ENCODE results near the gene DUSP8. TPM values are rescaled to one million over a fixed set of nuclear protein-coding genes. Genes with fewer than 3 reads are reported as not detected.
"Not testable (repeated sequence)": the region's sequence is repeated elsewhere in the genome, so short reads cannot be mapped to it uniquely, and the experiment has no call there.

The DUSP8 gene
- total and polyA plus RNA-seq, 9 donors: 0.38 to 14.9 (median 1.3) TPM

DNA sequence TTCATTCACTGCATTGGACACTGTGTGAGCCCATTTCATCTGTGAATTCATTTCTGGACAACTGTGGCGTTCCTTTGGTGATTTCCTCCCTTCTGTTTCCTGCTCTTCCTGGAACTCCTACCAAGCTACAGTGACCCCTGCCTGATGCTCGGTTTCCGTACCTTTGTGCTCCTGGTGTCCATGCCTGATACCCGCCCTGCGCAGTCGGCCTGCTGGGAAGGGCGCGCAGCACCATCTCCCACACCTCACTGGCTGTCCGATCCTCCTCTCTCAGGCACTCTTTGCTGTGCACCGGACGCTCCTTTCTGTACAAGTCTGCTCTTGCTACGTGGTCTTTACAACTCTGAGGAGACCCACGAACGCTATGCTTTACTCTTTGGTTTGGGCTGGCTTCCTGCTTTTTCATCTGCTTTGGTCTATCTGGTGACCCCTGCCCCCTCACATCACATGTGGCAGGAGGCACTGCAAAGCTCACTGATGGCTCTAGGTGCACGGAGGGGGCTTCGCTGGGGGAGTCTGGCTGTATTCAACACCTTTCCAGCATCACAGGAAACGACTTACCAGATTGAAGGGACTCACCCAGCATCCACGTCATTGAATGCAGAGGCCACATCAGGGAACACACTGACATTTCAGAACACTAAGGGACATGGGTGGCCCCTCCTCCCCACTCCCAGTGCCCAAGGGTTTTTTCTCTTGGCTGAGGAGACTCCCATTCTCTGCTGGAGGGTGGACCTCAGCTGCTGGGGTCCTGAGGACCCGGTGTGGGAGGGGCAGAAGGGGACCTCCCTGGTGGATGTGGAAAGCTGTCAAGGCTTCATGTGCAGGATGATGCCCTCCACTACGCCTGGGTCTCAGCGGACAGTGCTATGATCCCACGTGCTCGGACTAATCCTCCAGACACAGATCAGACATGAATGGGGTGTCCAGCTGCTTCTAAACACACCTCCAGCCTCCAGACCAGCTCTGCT, 58.5 kb downstream of the DUSP8 start:
- H3K27me3 ChIP-seq: no peaks in the 10 kb centered on the region
- H3K27ac ChIP-seq: no peak overlapping the region

DNA sequence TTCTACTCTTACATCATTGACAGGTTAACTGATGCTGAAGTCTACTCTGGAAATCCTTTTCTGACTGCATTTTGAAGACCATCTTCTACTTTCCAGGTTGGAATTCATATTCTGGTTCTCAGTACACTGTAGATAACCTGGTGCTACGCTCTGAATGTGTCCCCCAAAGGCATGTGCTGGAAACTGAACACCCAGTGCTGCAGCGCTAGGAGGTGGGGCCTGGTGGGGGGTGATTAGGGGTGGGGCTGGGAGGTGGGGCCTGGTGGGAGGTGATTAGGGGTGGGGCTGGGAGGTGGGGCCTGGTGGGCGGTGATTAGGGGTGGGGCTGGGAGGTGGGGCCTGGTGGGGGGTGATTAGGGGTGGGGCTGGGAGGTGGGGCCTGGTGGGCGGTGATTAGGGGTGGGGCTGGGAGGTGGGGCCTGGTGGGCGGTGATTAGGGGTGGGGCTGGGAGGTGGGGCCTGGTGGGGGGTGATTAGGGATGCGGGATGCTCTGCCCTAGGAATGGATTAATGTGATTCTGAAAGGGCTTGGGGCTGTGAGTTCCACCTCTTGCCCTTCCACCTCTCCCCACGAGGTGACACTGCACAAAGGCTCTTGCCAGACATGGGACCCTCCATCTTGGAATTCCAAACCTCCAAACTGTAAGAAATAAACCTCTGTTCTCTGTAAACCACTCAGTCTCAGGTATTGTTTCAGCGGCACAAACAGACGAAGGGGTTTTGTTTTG, 59.4 kb downstream of the DUSP8 start:
- H3K4me1 ChIP-seq (ENCODE audit: insufficient read depth): peaks cover 15% of the 10 kb centered on the region
- H3K36me3 ChIP-seq, H3K4me3 ChIP-seq, H3K27me3 ChIP-seq, H3K27ac ChIP-seq, H3K9me3 ChIP-seq, DNase-seq: not testable (repeated sequence)
- WGBS, 3 donors: 72 to 77% (median 73%) methylated on average over 7 to 9 of the region's 9 CpGs
- intact Hi-C loops (cut with DNase I): loop anchor here in 1 of 4 donors (10.0 kb wide), 1 partner anchor 208 kb away; the partner anchor contains the start of gene TOLLIP

More for the DNA sequence above, 58.5 kb downstream of the DUSP8 start:
- H3K4me3 ChIP-seq: no peak overlapping the region
- peaks cover 12% of the 10 kb centered on the region for H3K4me1 ChIP-seq (ENCODE audit: insufficient read depth)
- intact Hi-C loops (cut with DNase I): loop anchor here in 1 of 4 donors (10.0 kb wide), 1 partner anchor 209 kb away; the partner anchor contains the start of gene TOLLIP
- H3K9me3 ChIP-seq: no peaks in the 10 kb centered on the region
- DNase-seq: peak in 1 of 5 donors; percentile 11
- 79 to 84% (median 81%) methylated on average over 23 of the region's 23 CpGs for WGBS, 3 donors
- H3K36me3 ChIP-seq: no peaks in the 10 kb centered on the region
- TF ChIP-seq, protein P1, sequence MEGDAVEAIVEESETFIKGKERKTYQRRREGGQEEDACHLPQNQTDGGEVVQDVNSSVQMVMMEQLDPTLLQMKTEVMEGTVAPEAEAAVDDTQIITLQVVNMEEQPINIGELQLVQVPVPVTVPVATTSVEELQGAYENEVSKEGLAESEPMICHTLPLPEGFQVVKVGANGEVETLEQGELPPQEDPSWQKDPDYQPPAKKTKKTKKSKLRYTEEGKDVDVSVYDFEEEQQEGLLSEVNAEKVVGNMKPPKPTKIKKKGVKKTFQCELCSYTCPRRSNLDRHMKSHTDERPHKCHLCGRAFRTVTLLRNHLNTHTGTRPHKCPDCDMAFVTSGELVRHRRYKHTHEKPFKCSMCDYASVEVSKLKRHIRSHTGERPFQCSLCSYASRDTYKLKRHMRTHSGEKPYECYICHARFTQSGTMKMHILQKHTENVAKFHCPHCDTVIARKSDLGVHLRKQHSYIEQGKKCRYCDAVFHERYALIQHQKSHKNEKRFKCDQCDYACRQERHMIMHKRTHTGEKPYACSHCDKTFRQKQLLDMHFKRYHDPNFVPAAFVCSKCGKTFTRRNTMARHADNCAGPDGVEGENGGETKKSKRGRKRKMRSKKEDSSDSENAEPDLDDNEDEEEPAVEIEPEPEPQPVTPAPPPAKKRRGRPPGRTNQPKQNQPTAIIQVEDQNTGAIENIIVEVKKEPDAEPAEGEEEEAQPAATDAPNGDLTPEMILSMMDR (IDR thresholded peaks at IDR 0.05): no peak
- TF ChIP-seq EP300 (IDR thresholded peaks at IDR 0.05) (no peak), POLR2A (IDR thresholded peaks at IDR 0.05) (no peak)

DNA sequence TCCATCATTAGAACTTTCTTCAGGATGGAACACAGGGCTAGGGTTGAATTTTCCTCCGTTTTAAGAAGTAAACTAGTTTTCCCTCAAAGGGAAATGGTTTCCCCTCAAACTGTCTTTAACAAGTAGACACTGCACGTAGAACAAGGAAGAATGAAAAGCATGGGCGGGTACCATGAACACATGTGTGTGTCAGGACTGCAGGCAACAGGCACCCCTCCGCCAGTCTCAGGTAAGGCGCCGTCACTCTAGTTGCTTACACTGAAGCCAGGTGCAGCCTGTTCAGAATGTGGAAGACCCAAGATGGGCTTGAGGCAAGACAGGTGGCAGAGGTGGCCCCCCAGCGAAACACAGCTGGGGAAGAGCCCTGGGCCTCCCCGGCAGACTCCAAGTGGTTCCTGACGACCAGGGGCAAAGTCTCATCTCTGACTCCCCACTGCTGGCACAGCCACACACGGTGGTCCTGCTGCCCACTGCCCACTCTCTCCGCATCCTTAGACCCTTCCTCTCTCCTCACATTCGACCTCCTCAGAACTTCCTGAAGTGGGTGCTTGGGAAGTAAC, 60.1 kb downstream of the DUSP8 start:
- H3K4me3 ChIP-seq: no peak overlapping the region
- 86 to 89% (median 87%) methylated on average over 12 of the region's 12 CpGs for WGBS, 3 donors
- no peaks in the 10 kb centered on the region for H3K27me3 ChIP-seq
- DNase-seq: no peak
- H3K36me3 ChIP-seq: no peaks in the 10 kb centered on the region
- no peak for TF ChIP-seq POLR2A (IDR thresholded peaks at IDR 0.05)
- TF ChIP-seq EP300 (IDR thresholded peaks at IDR 0.05): no peak
- TF ChIP-seq, protein P1 (IDR thresholded peaks at IDR 0.05): no peak
- H3K4me1 ChIP-seq (ENCODE audit: insufficient read depth): peaks cover 22% of the 10 kb centered on the region
- intact Hi-C loops (cut with DNase I): loop anchor here in 1 of 4 donors (10.0 kb wide), 1 partner anchor 207 kb away; the partner anchor contains the start of gene TOLLIP
- no peak overlapping the region for H3K27ac ChIP-seq
- no peaks in the 10 kb centered on the region for H3K9me3 ChIP-seq

DNA sequence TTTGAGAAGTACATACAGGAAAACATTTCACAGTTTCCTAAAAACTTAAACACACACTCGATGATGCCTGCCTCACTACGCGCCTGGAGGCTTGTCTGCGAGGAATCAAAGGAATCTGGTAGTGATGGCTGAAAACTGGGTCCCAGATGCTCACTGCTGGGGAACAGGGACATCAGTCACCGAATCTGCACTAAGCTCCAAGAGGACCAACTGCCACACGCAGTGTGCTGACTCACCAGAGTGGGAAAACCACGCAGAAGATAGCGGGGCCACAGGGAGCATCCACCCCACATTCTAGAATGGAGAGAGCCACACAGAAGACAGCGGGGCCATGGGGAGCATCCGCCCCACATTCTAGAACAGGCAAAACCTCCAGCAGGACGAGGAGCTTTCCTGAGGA, 61.1 kb downstream of the DUSP8 start:
- 64 to 86% (median 78%) methylated on average over 11 of the region's 11 CpGs for WGBS, 3 donors
- H3K27me3 ChIP-seq: no peaks in the 10 kb centered on the region
- peaks cover 29% of the 10 kb centered on the region for H3K4me1 ChIP-seq (ENCODE audit: insufficient read depth)
- no peak overlapping the region for H3K4me3 ChIP-seq
- no peak overlapping the region for H3K27ac ChIP-seq
- intact Hi-C loops (cut with DNase I): loop anchor here in 1 of 4 donors (10.0 kb wide), 1 partner anchor 206 kb away; the partner anchor contains the start of gene TOLLIP
- DNase-seq: no peak
- no peaks in the 10 kb centered on the region for H3K9me3 ChIP-seq
- no peaks in the 10 kb centered on the region for H3K36me3 ChIP-seq
- TF ChIP-seq EP300 (IDR thresholded peaks at IDR 0.05) (no peak), POLR2A (IDR thresholded peaks at IDR 0.05) (no peak)
- TF ChIP-seq, protein P1 (IDR thresholded peaks at IDR 0.05): no peak

DNA sequence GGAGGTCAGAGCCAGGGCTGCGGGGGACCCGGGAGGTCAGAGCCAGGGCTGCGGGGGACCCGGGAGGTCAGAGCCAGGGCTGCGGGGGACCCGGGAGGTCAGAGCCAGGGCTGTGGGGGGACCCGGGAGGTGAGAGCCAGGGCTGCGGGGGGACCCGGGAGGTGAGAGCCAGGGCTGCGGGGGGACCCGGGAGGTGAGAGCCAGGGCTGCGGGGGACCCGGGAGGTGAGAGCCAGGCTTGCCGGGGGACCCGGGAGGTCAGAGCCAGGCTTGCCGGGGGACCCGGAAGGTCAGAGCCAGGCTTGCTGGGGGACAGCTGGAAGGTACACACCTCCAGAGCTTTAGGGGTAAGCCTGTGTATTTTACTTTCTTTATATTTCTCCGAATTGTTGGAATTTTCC, 61.7 kb downstream of the DUSP8 start:
- peaks cover 25% of the 10 kb centered on the region for H3K4me1 ChIP-seq (ENCODE audit: insufficient read depth)
- H3K36me3 ChIP-seq, H3K27ac ChIP-seq, H3K27me3 ChIP-seq, H3K4me3 ChIP-seq, DNase-seq, H3K9me3 ChIP-seq: not testable (repeated sequence)
- 75 to 86% (median 78%) methylated on average over 12 to 14 of the region's 18 CpGs for WGBS, 3 donors
- intact Hi-C loops (cut with DNase I): loop anchor here in 1 of 4 donors (10.0 kb wide), 1 partner anchor 206 kb away; the partner anchor contains the start of gene TOLLIP

All from ovary (tissue), 9 donors.